LNCAP (cell line): ENCODE measurements around the gene EXOC6.

Experiments
- CTCF ChIP-seq: fragments of 450-650 bp; IDR thresholded peaks from 2 replicates; pipeline ENCODE4 v1.5.1; 2017; ENCODE audit warnings: mild to moderate bottlenecking

Gene EXOC6

DNA sequence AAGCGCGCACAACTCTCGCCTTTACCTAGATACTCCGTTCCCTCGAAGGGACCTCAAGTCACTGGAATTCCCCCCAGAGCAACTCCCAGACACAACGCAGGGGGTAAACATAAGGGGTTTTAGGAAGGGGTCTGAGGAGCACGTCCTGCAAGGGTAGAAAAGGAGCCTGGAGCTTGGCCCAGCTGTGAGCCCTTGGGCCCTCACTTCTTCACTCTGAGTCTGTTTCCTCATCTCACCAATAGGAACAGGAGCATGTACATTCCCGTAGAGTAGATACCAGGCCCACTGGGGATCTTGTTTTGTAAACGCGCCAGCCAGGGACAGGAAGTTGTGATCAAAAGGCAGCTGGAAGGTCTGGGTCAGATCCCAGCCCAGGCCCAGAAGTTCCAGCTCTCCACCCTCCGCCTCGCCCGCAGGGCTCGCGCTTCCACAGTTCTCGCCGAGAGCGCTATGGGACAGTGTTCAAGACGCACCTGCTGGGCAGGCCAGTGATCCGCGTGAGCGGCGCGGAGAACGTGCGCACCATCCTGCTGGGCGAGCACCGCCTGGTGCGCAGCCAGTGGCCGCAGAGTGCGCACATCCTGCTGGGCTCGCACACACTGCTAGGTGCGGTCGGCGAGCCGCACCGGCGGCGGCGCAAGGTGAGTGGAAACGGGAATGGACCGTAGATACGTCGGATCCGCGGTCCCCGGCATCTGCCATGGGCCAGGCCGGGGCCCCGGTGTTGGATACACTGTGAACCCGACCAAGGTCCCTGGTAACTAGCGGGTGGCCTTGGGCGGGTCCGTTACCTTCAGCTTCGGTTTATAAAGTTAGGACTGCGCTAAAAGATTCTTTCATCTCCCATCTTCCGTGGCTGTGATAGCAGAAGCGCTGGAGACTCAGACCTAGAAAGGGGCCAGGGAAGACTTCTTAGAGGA is 213.5 kb downstream of the EXOC6 start:
- no peak for TF ChIP-seq CTCF

- TF ChIP-seq CTCF, result no peak
Measured at GRCh38 chr10:93062514-93063143, 214.3 kb downstream of the EXOC6 start.

DNA sequence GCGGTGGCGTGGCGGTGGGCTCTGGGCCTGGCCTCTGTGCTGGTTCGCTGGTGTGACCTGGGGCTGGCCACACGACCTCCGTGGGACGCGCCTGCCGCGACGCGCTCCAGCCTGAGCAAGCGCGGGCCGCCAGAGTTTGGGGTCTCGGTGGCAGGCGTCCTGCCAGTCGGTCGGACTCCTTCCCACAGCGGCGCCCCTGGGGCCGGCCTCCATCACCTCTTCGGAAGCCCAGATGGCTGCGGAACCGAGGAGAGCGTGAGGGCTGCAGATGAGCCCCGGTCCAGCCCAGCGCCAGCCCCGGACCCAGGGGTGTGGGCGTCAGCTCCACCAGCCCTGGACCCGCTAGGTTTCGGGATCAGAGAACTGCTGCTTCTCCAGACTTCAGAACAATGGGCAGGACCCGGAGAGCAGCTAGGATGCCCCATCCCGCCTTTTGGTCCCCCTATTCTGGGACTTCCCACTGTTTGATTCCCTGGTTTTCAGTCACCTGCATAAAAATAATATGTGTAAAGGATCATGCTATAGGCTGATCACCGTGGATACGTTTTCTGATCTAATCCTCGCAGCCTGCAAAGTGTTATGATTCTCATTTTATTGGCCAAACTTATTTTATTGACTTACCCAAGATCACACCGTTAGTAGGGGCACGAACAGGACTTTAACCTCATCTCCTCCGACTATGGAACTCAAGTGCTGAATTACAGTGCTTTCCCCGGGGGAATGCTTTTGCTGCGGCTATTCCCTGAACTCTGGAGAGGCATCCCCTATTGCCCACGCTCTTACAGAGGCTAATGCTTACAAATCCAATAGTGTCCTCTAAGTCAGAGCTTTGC is 215.0 kb downstream of the EXOC6 start:
- TF ChIP-seq CTCF, result no peak

DNA sequence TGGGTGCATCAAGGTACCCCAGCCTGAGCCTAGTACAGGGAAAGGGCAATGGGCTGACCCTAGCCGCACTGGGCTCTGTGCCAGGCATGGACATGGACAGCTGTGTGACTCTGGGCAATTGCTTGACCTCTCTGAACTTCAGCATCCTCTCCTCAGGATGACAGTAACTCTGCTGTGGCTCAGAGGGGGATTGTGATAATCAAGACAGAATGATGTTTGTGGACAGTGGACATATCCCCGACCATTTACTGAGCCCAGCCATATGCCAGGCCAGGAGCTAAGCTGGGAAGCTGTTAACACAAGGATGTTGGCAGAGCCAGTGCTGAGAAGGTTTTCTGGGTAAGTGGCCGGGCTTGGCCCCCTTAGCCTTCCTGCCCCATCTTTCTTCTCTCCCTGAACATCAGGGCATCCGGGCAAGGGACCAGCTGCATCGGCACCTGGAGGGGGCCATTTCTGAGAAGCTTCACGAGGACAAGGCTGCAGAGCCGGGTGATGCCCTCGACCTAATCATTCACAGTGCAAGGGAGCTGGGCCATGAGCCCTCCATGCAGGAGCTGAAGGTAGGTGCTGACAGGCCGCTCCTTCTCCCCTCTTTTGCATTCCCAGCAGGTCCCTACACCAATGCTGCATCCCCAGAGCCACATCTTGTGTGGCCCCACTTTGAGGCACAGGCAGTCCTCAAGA is 215.8 kb downstream of the EXOC6 start:
- no peak for TF ChIP-seq CTCF

DNA sequence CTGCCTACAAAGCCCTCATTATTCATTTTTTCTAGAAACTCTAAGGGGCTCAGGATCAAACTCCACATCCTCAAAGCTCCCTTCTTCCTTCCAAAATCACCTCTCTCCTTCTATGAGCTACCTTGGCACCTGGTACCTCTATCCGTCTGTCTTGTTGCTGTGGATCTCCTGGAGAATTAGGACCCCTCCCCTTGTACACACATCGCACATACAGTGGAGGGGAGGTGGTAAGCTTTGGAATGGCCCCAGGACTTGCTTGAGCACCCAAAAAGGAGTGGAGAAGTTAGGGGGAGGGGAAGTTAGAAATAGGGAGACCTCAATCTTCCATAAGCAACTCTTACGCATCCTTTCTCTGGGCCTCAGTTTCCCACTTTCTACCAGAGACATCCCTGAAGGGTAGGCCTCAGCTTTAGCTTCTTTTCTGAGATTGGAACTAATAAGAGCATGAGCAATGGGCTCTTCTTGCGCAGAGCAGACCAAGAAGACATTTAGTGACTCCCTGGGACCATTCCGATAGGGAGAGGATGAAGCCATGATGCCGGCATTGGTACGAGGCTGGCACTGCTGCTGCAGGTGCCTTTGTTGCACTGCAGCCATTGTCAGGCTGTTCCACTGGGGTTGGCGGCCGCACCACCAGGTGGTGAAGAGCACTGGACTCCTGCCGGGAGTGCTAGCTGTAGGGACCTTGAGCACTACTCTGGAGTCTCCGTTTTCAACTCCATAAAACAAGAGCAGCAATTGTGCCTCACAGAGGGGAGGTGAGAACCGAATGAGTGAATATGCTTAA is 216.7 kb downstream of the EXOC6 start:
- TF ChIP-seq CTCF, result no peak

- no peak for TF ChIP-seq CTCF
Measured at GRCh38 chr10:93065675-93066543, 217.6 kb downstream of the EXOC6 start.
